Fibroblast of peridontal ligament (primary cell): Measurements from ENCODE around the gene TMED1.
A peak's percentile ranks its signal among the peaks of the same experiment; 100 is the strongest.
"Not testable (repeated sequence)": the region's sequence is repeated elsewhere in the genome, so short reads cannot be mapped to it uniquely, and the experiment has no call there.

ENCODE experiments used
- DNase-seq: peaks from one replicate; pipeline ENCODE4 v3.0.0-alpha.2; 2010; ENCODE audit errors: extremely low read depth

TMED1 gene, protein sequence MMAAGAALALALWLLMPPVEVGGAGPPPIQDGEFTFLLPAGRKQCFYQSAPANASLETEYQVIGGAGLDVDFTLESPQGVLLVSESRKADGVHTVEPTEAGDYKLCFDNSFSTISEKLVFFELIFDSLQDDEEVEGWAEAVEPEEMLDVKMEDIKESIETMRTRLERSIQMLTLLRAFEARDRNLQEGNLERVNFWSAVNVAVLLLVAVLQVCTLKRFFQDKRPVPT

DNA sequence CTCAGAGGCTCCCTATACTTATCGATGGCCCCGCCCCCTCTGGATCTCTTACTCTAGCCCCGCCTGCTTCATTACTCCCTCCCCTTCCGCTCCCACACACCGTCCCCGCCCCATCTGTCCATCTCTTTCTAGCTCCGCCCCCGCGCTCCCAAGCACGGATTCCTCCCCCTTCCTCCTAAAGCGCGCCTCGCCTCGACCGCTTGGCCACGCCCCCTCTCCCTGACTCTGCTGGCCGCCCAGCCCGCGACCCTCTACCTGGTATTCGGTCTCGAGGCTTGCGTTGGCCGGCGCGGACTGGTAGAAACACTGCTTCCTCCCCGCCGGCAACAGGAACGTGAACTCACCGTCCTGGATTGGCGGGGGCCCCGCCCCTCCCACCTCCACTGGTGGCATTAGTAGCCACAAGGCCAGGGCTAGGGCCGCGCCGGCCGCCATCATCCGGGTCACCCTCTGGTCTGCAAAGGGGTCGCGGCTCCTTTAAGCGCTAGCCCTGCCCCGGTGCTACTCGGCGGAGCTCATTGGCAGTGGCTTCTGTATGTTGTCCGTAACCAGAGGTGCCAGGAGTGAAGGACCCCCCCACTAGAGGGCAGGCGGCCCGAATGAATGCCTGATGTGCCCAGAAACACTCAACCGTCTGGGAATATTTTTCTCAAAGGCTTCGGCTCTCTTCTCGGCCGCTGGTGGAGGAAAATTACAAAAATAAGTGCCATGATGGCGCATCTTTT lies at the start of gene TMED1:
Gene TMED1, minus strand, starts transcription at position 459 of the 725 bp plus-strand sequence. Its CDS starts 21 bp downstream, at position 438.
- DNase-seq, result peak; percentile 98

DNA sequence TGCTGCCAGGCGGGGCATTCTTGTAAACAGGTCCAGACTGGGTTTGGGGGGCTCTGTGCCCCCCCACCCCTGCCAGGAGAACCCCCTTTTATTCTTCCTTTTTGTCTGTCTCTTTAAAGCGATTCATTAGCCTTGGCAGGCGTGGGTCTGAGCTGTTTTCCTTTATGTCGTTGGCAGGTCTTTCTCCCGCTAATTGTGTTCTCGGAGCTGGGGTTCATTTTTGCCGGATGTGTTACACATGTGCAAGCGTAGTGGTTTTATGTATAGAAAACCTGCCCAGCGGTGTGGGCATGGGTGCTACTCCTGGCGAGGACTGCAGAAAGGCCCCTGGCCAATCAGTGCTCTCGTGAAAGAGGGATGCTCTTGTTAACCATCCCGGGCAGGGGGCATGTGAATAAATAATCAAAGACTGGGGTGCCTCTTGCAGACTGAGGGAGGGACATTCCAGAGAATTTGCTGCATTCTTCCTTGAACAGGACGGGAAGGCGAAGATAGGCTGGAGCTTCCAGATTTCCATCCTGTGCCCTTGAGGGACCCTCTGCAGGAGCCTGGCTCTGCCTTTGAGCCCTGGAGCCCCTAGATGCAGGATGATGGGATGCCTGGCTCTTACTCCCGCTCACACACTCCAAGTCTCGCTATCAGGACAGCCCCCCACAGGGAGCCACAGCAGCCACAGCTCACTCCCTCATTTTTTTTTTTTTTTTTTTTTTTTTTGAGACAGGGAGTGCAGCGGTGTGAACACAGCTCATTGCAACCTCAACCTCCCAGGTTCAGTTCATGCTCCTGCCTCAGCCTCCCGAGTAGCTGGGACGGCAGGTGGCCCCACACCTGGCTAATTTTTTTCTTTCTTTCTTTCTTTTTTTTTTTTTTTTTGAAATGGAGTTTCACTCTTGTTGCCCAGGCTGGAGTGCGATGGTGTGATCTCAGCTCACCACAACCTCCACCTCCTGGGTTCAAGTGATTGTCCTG lies 49.5 kb upstream of the TMED1 start:
- no peak for DNase-seq

DNA sequence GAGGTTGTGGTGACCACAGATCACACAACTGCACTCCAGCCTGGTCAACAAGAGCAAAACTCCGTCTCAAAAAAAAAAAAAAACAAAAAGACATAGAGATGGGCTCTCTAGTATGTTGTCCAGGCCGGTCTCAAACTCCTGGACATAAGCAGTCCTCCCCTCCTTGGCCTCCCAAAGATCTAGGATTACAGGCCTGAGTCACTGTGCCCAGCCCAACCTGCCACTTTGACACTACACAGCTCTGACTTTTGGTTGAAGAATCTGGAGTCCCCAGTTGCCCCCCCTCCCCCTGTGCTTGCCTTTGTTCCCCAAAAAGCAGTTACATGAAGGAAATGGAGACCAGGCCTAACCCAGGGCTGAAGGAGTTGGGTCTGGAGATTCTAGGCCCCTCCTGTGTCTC lies 48.3 kb upstream of the TMED1 start:
- peak; percentile 69 for DNase-seq

DNA sequence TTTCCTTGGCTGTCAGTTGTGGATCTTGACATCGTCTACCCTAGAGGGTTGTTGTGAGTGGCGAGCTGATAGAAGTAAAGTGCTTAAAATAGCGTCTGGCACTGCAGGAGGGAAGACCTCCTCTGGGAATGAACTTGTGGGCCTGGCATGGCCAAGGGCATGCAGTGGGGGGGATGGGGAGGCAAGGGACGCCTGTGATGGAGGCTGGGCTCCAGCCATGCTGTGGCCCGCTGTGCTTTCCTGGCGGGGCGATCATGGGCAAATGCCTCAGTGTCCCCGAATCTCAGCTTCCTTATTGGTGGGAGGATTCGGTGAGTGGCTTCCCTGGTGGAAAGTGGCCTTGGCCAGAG lies 46.1 kb upstream of the TMED1 start:
- no peak for DNase-seq

DNA sequence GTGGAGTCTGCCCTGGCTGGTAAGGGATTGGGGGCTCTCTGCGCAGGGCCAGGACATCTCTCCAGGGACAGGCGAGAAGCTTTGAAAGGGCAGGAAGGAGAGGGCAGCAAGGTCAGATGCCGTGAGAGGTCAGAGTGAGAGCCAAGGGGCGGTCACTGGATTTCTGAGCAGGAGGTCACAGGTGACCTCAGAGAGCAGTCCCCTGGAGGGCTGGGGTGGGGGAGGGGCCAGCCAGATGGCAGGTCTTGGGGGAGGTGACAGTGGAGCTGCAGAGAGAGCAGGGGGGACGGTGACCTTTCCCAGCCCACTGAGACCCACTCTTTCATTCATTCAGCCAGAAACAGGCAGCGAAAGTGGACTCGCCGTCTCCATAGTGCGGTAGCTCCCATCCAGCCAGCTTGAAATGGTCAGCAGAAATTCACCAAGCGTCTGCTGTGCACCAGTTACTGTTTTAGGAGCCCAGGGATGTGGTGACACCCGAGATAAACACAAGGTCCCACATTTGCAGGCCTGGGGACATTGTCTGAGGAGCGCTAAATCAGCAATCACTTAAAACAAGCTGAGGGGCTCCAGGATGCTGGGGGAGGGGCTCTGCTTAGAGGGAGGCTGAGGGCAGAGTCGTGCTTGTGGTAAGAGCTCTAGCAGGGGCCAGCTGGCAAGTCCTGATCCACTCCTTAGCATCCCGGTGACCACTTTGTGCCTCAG lies 45.5 kb upstream of the TMED1 start:
- DNase-seq, result no peak

DNA sequence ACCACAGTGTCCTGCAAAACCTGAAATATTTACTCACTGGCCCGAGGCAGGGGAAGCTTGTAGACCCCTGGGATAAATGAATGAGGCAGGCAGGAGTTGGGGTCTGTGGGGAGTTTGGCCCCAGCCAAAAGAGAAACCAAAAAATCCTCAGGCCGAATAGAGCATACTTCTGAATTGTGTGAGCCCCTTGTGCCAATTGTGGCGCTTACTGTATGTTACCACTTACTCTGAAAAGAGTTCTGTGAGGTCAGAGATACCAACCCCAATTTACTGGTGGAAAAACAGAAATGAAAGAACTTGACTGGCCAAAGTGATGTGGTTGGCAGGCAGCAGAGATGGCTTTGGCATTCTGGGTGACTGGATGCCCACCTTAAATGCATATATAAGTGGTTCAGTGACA lies 42.2 kb upstream of the TMED1 start:
- peak; percentile 52 for DNase-seq

DNA sequence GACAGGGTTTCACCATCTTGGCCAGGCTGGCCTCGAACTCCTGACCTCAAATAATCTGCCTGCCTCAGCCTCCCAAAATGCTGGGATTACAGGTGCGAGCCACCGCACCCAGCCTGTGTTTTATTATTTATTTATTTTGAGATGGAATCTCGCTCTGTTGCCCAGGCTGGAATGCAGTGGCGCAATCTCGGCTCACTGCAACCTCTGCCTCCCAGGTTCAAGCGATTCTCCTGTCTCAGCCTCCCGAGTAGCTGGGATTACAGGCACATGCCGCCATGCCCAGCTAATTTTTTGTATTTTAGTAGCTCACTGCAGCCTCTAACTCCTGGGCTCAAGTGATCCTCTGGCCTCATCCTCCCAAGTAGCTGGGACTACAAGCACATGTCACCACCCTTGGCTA lies 41.6 kb upstream of the TMED1 start:
- DNase-seq, result not testable (repeated sequence)

DNA sequence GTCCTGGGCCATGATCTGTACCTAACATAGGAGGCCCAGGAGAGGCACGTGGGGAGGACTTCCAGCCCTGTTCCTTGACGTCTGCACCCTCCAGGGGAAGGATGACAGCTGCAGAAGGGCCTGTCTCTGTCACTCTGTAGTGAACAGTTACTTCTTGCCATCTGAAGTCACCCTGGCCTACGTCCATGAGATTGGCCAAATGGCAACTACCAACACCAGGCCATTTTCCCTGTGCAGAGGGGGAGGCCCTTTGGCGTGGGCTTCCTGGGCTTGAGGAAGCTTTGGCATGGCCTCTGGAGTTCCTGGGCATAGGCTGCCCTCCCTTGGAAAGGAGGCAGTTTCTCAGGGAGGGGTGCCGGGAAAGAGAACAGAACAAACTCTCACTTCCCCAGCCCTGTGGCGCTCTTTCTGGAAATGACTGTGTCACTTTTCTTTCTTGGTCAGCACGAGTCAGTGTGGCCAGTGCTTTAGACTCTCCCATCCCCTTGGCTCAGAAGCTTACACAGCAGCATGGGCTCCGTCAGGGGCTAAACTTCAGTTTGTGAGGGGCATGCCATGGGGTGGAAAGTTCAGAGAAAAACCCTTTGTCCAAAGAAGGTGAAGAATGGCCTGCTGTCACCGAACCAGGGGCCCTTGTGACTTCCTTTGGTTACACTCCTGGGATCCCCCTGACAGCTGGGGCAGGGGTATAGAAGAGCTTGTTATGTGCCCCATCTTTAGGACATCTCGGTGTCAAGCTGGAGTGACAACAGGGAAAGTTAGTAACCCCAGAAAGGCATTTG lies 40.6 kb upstream of the TMED1 start:
- no peak for DNase-seq

DNA sequence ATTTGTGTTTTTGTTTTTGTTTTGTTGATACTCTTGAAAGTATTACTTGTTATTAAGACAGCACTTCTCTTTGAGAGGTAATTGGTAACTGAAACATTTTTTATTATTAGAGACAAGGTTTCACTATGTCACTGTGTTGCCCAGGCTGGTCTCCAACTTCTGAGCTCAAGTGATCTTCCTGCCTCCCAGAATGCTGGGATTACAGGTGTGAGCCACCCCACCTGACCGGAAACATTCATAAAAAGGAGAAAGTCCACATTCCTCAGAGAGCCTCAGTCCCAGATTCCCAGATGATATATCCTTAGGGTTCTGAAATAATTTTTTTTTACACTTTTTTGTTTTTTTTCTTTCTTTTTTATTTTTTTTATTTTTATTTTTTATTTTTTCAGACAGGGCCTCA lies 38.0 kb upstream of the TMED1 start:
- no peak for DNase-seq

DNA sequence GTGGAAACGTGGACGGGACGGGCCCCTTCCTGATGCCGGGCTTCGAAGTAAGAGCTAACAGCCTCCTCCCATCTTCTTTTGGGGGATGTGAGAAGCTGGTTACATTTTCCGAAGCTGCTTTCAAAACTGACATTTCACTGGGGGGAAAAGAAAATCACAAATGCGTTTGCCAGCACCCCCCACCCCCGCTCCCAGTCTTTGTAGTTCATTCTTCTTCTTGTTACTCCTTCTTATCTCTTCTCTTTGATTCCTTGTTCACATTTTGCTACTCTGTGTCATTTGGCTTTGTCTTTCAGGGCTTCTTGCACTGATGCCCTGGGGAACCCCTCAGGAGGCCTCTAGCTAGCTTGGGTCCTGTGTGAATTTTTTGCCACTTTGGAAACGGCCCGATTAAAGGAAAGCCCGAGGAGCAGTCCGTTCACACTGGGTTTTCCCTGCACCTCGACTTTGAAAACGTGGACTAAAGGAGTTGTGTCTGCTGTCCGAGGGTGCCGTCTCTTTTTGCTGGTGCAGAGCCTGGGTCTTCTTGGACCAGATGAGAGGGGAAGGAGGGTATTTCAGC lies 36.6 kb upstream of the TMED1 start:
- peak; percentile 19 for DNase-seq

DNA sequence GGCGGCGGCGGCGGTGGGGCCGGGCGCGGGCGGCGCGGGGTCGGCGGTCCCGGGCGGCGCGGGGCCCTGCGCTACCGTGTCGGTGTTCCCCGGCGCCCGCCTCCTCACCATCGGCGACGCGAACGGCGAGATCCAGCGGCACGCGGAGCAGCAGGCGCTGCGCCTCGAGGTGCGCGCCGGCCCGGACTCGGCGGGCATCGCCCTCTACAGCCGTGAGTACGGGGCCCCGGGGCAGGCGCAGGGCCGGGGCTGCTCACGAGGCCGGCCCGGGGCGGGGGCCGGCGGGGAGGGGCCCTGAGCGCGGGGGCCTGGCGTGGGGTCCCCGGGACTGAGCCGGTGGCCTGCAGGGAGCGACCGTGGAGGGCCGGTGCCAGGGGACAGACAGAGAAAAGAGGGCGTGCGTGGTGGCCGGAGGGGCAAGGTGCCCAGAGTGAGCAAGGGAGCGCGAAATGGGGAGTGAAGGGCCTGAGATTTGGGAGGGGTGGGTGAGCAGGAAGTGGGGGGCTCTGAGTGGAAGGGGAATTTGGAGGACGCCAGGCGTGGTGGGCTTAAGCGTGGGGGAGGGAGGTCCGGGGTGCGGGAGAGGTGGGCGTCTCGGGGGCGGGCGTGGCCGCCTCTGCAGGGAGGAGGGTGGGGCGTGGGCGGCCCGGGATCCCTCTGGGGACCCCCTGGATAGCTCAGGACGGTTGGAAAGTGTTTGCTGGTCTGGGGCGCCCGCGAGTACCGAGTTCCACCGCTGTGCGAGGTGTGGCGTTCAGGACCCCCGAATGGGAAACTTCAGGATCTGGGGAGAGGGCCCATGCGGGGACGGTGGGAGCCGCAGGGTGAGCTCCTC lies 35.9 kb upstream of the TMED1 start:
- no peak for DNase-seq

DNA sequence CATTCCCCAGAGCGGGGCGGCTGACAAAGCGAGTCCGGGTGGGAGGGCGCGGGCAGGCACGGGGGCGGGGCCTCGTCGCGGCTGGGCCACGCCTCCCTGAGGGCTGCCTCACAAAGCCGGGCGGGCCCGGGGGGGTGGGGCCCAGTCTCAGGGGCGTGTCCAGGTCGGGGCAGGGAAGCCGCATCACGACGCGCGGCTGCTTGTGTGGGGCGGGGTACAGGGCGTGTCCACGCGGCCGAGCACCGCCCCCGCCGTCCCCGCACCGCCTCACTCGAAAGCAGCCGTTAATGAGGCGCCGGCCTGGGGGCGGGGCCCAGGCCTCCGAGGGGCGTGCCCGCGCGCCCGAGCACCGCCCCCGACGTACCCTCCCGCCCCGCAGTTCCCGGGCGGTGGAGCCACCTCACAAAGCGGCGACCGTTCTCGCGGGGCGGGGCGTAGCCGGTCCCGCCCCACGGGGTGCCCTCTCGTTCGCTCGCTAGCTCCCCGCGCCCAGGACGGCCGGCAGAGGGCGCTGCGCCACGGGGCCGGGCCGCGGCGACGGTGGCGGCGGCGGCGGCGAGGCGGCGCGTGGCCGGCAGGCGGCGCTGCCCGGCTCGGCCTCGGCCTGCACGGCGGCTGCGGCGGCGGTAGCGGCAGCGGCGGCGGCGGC lies 35.1 kb upstream of the TMED1 start, which contains the start of gene CARM1:
Gene CARM1, plus strand, starts transcription at position 599 of the 649 bp plus-strand sequence. CDS start 150 bp downstream, outside the sequence.
- DNase-seq, result peak; percentile 96

DNA sequence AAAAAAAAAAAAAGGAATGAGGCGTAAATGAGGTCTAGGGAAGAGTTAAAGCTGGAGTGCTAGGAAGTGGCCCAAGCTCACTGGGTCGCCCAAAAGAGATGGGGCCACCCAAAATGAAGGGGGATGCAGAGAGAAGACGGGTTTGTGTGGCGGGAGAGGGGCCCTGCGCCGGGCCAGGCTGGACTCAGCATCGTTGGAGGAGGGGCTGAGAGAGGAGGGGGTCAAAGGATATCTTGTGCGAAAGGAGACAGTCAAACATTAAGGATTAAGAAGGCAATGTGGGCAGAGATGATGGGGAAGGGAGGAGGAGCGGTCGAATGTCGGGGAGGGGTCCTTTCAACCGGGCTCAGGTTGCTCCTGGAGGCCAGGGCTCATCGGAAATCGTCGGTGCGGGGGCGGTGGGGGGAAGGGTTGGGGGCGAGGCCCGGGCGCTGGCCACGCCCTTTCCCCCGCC lies 34.5 kb upstream of the TMED1 start:
- DNase-seq, result no peak

DNA sequence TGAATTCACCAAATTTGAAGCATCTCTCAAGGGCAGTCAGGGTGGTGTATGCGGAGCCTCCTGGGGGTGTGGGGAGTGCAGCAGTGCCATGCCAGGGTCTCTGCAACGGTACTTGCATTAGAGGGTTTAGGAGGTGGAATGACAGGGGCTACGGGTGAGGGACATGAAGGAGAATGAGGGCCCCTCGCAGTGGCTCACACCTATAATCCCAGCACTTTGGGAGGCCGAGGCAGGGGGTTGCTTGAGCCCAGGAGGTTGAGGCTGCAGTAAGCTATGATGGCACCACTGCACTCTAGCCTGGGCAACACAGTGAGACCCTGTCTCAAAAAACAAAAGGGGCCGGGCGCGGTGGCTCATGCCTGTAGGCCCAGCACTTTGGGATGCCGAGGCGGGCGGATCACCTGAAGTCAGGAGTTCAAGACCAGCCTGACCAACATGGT lies 33.9 kb upstream of the TMED1 start:
- not testable (repeated sequence) for DNase-seq

DNA sequence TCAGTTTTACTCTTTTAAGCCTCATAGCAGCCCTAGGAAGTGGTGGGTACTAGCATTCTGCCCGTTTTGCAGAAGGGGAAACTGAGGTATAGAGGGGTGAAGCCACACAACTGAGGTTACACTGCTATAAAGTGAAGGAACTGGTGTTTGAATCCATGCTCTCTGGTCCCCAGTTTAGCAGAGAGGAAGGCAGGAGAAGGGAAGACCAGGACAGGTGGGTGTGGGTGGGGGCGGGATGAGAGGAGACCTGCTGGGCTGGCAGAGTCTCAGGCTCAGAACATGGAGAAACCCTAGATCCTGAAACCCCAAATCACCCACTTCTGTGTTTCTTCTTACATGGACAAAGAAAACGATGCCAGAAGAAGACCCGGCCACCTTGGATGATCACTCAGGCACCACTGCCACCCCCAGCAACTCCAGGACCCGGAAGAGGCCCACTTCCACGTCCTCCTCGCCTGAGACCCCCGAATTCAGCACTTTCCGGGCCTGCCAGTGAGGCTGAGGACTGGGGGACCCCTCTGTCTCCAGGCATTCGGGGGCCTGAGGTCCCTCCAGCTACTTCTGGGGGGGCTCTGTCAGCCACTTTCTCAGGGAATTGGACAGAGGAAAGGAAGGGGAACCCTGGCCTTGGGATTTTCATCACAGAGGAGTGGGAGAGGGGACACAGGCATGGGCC lies 33.0 kb upstream of the TMED1 start:
- DNase-seq, result no peak

DNA sequence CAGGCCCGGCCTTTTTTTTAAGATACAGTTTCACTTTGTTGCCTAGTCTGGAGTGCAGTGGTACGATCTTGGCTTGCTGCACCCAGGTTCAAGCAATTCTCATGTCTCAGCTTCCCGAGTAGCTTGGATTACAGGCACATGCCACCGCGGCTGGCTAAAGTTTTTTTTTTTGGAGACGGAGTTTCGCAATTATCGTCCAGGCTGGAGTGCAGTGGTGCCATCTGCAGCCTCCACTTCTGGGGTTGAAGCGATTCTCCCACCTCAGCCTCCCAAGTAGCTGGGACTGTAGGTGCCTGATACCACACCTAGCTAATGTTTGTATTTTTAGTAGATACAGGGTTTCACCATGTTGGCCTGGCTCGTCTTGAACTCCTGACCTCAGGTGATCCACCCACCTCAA lies 30.5 kb upstream of the TMED1 start:
- DNase-seq, result no peak

DNA sequence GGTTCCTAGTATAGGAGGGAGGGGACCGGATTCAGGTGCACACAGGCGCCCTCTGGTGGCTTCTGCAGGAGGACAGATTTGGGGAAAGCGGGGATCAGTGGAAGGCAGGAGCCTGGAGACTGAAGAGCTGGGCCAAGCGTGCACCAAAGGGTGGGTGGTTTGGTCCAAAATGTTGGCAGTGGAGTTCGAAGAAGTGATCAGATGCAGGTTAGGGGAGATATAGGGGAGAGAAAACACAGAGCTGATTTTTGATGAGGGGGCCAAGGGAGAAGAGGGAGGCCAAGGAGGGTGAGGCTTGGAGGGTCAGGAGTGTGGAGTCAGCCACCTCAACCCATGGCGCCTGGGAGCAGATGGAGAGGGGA lies 28.5 kb upstream of the TMED1 start:
- DNase-seq, result peak; percentile 77

DNA sequence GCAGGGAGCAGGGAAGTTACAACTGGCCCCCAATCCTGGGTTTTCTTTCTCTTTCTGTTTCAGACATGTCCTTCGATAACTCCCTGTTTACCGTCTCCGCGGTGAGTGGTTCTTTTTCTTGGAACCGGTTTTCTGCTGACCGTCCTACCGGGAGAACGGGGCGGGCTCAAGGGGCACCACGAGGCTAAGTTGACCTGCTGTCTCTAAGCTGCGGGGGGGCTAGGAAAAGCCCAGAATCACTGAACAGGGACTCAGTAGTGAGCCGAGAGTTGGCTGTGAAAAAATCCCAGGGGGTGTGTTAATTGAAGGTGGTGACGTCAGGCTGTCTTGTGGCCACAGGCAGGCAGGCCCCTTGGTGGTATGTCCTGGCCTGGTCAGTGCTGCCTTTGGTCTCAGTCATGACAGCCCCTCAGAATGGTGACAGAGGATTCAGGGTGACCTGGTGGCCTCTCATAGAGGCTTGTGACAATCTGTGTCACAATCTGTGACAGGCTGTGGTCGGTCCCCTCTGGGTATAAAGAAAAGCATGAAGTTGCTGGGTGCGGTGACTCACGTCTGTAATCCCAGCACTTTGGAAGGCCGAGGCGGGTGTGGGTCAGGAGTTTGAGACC lies 27.2 kb upstream of the TMED1 start:
- DNase-seq, result peak; percentile 56
